ENCODE measurements around the gene DMAC2. TPM values are rescaled to one million over a fixed set of nuclear protein-coding genes. Genes with fewer than 3 reads are reported as not detected.

Gene DMAC2
- total and polyA plus RNA-seq, 2 of the 13 experiments (the other 11 are each of a cell fraction or from before 2014, with no cell fraction given) = 39.0 to 66.0 TPM

DNA sequence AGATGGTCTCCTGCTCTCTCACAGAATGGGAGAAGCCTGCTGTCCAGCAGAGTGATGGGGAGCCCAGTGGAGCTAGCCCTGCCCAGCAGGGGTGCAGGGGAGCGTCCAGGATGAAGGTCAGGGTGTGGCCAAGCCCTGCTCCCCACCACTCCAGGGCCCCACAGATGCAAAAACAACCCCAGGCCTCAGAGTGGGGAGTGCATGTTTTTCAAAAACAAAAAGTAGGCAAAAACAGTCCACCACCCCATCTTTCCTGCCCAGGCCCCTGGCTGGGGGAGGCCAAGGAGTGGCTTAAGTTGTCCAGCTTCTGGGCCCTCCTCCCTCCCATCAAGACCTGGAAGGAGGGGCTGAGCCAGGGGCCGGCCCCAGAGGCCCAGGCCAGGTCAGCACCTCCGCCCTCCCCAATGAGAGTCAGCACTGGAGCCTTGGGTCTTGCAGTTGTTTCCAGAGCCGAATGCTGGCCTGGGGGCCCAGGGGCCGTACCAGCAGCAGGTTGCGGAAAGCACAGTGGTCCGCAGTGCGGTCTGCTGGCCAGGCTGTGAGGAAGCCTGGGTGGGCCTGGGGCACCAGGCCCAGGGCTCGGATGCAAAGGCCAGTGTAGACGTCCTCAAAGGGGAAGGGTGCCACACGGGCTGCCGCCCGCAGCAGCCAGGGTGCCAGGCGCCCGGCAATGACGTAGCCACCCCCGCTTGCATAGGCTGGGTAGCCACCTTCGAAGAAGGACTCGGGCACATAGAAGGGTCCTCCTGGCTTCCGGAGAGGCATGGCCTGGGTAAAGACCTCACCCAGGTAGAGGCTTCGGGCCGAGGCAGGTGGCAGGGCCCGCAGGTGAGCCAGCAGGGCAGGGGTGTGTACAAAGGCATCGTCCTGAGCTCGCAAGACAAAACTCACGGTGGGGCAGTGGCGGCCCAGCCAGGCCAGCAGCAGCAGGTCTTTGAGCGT lies 14.3 kb downstream of the DMAC2 start:
- 97% methylated on average over 13 of the region's 28 CpGs for WGBS (ENCODE audit: low lambda C conversion rate)
- H3K9me3 ChIP-seq (ENCODE audit: low read length) = no peaks in the 10 kb centered on the region
- DNase-seq (ENCODE audit: low spot score) (no peak), ATAC-seq (no peak), FAIRE-seq (no peak)
- BruUV-seq (replicated peaks) = no TSS peak
- peaks cover 43% of the 10 kb centered on the region for H3K4me1 ChIP-seq (ENCODE audit: insufficient read depth, low read length)
- no peaks in the 10 kb centered on the region for H3K79me2 ChIP-seq (ENCODE audit: insufficient read depth, low read length)
- peaks cover 13 to 14% of the 10 kb centered on the region in 2 experiments; a peak in 3 of 5 replicates for H3K36me3 ChIP-seq (replicated peaks in 1 of 2; ENCODE audit: control insufficient read depth in 1 of 2, insufficient read depth in 2 of 2, low read length in 2 of 2)
- ChIA-PET CTCF (ENCODE audit: low intra/inter-chr PET ratio, low total read pairs) (no interaction called here), POLR2A (interaction anchor here (2.2 to 2.9 kb wide), 2 partner anchors 14 to 16 kb away, joined by 10 to 18 read pairs; partner anchors contain the start of gene DMAC2)
- H3K27me3 ChIP-seq (ENCODE audit: control insufficient read depth in 1 of 2, insufficient read depth in 2 of 2, low read length in 2 of 2) = no peaks in the 10 kb centered on the region
- in situ Hi-C loops (cut with HindIII; ENCODE audit: extremely low pct_ligation_motif_present, low pct_unique_long_range_greater_than_20kb) (no loop called here), intact Hi-C loops (cut with micrococcal nuclease; ENCODE audit: unreplicated experiment) (no loop called here)
- H2AFZ ChIP-seq (ENCODE audit: low read length) = no peak overlapping the region
- peak overlapping the region; percentile 9; the same call in 1 of the 2 replicates for H3K4me2 ChIP-seq (ENCODE audit: low read depth, low read length)
- H4K20me1 ChIP-seq (ENCODE audit: insufficient read depth, low read length) = no peaks in the 10 kb centered on the region
- no peak overlapping the region for H3K27ac ChIP-seq (ENCODE audit: extremely low read length, insufficient read depth, low read length)
- no peak overlapping the region for H3K9ac ChIP-seq (ENCODE audit: insufficient read depth, low read depth, low read length)
- H3K4me3 ChIP-seq (replicated peaks in 1 of 3; ENCODE audit: insufficient read depth in 1 of 3, low read depth in 2 of 3, low read length in 3 of 3) = no peak overlapping the region; a peak in 1 of 6 replicates
- TF ChIP-seq, protein P1, sequence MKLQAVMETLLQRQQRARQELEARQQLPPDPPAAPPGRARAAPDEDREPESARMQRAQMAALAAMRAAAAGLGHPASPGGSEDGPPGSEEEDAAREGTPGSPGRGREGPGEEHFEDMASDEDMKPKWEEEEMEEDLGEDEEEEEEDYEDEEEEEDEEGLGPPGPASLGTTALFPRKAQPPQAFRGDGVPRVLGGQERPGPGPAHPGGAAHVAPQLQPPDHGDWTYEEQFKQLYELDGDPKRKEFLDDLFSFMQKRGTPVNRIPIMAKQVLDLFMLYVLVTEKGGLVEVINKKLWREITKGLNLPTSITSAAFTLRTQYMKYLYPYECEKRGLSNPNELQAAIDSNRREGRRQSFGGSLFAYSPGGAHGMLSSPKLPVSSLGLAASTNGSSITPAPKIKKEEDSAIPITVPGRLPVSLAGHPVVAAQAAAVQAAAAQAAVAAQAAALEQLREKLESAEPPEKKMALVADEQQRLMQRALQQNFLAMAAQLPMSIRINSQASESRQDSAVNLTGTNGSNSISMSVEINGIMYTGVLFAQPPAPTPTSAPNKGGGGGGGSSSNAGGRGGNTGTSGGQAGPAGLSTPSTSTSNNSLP (IDR thresholded peaks at IDR 0.05; ENCODE audit: low read depth, low read length) = no peak
- TF ChIP-seq, protein P2, sequence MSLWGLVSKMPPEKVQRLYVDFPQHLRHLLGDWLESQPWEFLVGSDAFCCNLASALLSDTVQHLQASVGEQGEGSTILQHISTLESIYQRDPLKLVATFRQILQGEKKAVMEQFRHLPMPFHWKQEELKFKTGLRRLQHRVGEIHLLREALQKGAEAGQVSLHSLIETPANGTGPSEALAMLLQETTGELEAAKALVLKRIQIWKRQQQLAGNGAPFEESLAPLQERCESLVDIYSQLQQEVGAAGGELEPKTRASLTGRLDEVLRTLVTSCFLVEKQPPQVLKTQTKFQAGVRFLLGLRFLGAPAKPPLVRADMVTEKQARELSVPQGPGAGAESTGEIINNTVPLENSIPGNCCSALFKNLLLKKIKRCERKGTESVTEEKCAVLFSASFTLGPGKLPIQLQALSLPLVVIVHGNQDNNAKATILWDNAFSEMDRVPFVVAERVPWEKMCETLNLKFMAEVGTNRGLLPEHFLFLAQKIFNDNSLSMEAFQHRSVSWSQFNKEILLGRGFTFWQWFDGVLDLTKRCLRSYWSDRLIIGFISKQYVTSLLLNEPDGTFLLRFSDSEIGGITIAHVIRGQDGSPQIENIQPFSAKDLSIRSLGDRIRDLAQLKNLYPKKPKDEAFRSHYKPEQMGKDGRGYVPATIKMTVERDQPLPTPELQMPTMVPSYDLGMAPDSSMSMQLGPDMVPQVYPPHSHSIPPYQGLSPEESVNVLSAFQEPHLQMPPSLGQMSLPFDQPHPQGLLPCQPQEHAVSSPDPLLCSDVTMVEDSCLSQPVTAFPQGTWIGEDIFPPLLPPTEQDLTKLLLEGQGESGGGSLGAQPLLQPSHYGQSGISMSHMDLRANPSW (CRISPR knock-in tag; IDR thresholded peaks at IDR 0.05; ENCODE audit: borderline replicate concordance) = no peak
- TF ChIP-seq MEIS2 (CRISPR knock-in tag; IDR thresholded peaks at IDR 0.05) = no peak
- TF ChIP-seq RXRA (CRISPR knock-in tag; IDR thresholded peaks at IDR 0.05) = 0 out of 2 replicates have a peak, but pooled peaks have one; percentile 0
- TF ChIP-seq, protein P3, sequence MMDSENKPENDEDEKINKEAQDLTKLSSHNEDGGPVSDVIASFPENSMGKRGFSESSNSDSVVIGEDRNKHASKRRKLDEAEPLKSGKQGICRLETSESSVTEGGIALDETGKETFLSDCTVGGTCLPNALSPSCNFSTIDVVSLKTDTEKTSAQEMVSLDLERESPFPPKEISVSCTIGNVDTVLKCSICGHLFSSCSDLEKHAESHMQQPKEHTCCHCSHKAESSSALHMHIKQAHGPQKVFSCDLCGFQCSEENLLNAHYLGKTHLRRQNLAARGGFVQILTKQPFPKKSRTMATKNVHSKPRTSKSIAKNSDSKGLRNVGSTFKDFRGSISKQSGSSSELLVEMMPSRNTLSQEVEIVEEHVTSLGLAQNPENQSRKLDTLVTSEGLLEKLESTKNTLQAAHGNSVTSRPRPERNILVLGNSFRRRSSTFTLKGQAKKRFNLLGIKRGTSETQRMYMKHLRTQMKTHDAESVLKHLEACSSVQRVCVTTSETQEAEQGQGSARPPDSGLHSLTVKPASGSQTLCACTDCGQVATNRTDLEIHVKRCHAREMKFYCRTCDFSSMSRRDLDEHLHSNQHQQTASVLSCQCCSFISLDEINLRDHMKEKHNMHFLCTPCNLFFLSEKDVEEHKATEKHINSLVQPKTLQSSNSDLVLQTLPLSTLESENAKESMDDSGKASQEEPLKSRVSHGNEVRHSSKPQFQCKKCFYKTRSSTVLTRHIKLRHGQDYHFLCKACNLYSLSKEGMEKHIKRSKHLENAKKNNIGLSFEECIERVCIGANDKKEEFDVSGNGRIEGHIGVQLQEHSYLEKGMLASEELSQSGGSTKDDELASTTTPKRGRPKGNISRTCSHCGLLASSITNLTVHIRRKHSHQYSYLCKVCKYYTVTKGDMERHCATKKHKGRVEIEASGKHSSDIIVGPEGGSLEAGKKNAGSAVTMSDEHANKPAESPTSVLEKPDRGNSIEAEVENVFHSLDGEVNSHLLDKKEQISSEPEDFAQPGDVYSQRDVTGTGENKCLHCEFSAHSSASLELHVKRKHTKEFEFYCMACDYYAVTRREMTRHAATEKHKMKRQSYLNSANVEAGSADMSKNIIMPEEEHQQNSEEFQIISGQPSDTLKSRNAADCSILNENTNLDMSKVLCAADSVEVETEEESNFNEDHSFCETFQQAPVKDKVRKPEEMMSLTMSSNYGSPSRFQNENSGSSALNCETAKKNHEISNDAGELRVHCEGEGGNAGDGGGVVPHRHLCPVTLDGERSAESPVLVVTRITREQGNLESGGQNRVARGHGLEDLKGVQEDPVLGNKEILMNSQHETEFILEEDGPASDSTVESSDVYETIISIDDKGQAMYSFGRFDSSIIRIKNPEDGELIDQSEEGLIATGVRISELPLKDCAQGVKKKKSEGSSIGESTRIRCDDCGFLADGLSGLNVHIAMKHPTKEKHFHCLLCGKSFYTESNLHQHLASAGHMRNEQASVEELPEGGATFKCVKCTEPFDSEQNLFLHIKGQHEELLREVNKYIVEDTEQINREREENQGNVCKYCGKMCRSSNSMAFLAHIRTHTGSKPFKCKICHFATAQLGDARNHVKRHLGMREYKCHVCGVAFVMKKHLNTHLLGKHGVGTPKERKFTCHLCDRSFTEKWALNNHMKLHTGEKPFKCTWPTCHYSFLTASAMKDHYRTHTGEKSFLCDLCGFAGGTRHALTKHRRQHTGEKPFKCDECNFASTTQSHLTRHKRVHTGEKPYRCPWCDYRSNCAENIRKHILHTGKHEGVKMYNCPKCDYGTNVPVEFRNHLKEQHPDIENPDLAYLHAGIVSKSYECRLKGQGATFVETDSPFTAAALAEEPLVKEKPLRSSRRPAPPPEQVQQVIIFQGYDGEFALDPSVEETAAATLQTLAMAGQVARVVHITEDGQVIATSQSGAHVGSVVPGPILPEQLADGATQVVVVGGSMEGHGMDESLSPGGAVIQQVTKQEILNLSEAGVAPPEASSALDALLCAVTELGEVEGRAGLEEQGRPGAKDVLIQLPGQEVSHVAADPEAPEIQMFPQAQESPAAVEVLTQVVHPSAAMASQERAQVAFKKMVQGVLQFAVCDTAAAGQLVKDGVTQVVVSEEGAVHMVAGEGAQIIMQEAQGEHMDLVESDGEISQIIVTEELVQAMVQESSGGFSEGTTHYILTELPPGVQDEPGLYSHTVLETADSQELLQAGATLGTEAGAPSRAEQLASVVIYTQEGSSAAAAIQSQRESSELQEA (CRISPR knock-in tag; IDR thresholded peaks at IDR 0.05; ENCODE audit: not compliant biosample characterization) = no peak
- TF ChIP-seq, protein P4, sequence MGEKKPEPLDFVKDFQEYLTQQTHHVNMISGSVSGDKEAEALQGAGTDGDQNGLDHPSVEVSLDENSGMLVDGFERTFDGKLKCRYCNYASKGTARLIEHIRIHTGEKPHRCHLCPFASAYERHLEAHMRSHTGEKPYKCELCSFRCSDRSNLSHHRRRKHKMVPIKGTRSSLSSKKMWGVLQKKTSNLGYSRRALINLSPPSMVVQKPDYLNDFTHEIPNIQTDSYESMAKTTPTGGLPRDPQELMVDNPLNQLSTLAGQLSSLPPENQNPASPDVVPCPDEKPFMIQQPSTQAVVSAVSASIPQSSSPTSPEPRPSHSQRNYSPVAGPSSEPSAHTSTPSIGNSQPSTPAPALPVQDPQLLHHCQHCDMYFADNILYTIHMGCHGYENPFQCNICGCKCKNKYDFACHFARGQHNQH (CRISPR knock-in tag; IDR thresholded peaks at IDR 0.05) = no peak
- TF ChIP-seq NR2C2 (CRISPR knock-in tag; IDR thresholded peaks at IDR 0.05; ENCODE audit: borderline replicate concordance) = no peak

Data from HepG2 (cell line).